C4-2B (cell line): ENCODE measurements around the gene VCL.

Experiments
- CTCF ChIP-seq: fragments of 450-650 bp; conservative IDR thresholded peaks from 2 replicates; pipeline ENCODE4 v1.5.1; 2017; ENCODE audit warnings: mild to moderate bottlenecking
- ZFX ChIP-seq: fragments of 450-650 bp; IDR thresholded peaks from 2 replicates; pipeline ENCODE4 v1.6.1; 2017

- TF ChIP-seq CTCF, result no peak
- no peak for TF ChIP-seq ZFX
These were observed 116.1 kb downstream of the VCL start for GRCh38 chr10:74114041-74114448.
